Liver (tissue), 9 donors: Measurements from ENCODE around the gene LYST. TPM values are rescaled to one million over a fixed set of nuclear protein-coding genes. Genes with fewer than 3 reads are reported as not detected.

Experiments
- DNase-seq: peaks from one replicate; pipeline ENCODE4 v3.0.0-alpha.2; 2017; ENCODE audit warnings: low spot score
- H3K27ac ChIP-seq, 2 donors: one replicate each; pipeline ENCODE4 v1.7.0; 2013; ENCODE audit warnings: inconsistent platforms in 2 of 2, low read length in 2 of 2, control low read depth in 1 of 2, low read depth in 1 of 2, mild to moderate bottlenecking in 1 of 2
- H3K27me3 ChIP-seq, 4 donors: one replicate each; pipeline versions ENCODE4 v1.6.1 to v1.7.0; 2013; ENCODE audit warnings: low read length in 3 of 4, inconsistent platforms in 1 of 4, mild to moderate bottlenecking in 1 of 4, moderate library complexity in 1 of 4; ENCODE audit not compliant: control insufficient read depth in 4 of 4, insufficient read depth in 4 of 4
- H3K36me3 ChIP-seq, 4 donors: one replicate each; pipeline versions ENCODE4 v1.6.1 to v1.7.0; 2013; ENCODE audit warnings: low read length in 3 of 4, mild to moderate bottlenecking in 3 of 4, low read depth in 1 of 4, moderate library complexity in 1 of 4; ENCODE audit not compliant: control insufficient read depth in 4 of 4, insufficient read depth in 3 of 4
- H3K4me1 ChIP-seq, 4 donors: one replicate each; pipeline versions ENCODE4 v1.6.1 to v1.7.0; 2013; ENCODE audit warnings: low read length in 3 of 4, mild to moderate bottlenecking in 3 of 4, moderate library complexity in 1 of 4; ENCODE audit not compliant: control insufficient read depth in 4 of 4, insufficient read depth in 4 of 4
- H3K4me3 ChIP-seq, 3 donors: one replicate each; pipeline versions ENCODE4 v1.6.1 to v1.7.0; 2013; ENCODE audit warnings: low read length in 3 of 3, control low read depth in 1 of 3, low read depth in 1 of 3, mild to moderate bottlenecking in 1 of 3
- H3K9ac ChIP-seq, 2 donors: one replicate each; pipeline ENCODE4 v1.7.0; 2013; ENCODE audit warnings: low read length in 2 of 2, mild to moderate bottlenecking in 2 of 2, moderate library complexity in 2 of 2, control low read depth in 1 of 2, low read depth in 1 of 2
- H3K9me3 ChIP-seq, 4 donors: one replicate each; pipeline versions ENCODE4 v1.6.1 to v1.7.0; 2013; ENCODE audit warnings: low read length in 3 of 4; ENCODE audit not compliant: control insufficient read depth in 4 of 4
- ATF3 ChIP-seq: IDR thresholded peaks from 2 replicates; pipeline ENCODE4 v1.6.1; 2016; ENCODE audit warnings: antibody characterized with exemption
- CTCF ChIP-seq: fragments of 150-350 bp; IDR thresholded peaks from 2 replicates; pipeline ENCODE4 v1.5.1; 2017; ENCODE audit warnings: improper control_type of control experiment, low read depth, low read length; ENCODE audit not compliant: missing input control
- EGR1 ChIP-seq, 2 donors: IDR thresholded peaks; 2 replicates each; pipeline ENCODE4 v1.6.1; 2016 to 2018; ENCODE audit warnings: antibody characterized with exemption in 2 of 2, low read depth in 2 of 2
- FOXA1 ChIP-seq: IDR thresholded peaks from 2 replicates; pipeline ENCODE4 v1.6.1; 2016; ENCODE audit warnings: antibody characterized with exemption
- FOXA2 ChIP-seq: IDR thresholded peaks from 2 replicates; pipeline ENCODE4 v1.6.1; 2016; ENCODE audit warnings: antibody characterized with exemption
- GABPA ChIP-seq, 2 donors: IDR thresholded peaks in 1 of 2; conservative IDR thresholded peaks in 1 of 2; 2 replicates each; pipeline ENCODE4 v1.6.1; 2016; ENCODE audit warnings: antibody characterized with exemption in 2 of 2, mild to moderate bottlenecking in 1 of 2, moderate library complexity in 1 of 2
- HNF4A ChIP-seq, 2 donors: conservative IDR thresholded peaks; 2 replicates each; pipeline ENCODE4 v1.6.1; 2016; ENCODE audit warnings: antibody characterized with exemption in 2 of 2, mild to moderate bottlenecking in 2 of 2
- HNF4G ChIP-seq: IDR thresholded peaks from 2 replicates; pipeline ENCODE4 v1.6.1; 2016; ENCODE audit warnings: antibody characterized with exemption
- JUND ChIP-seq, 2 donors: IDR thresholded peaks; 2 replicates each; pipeline ENCODE4 v1.6.1; 2016; ENCODE audit warnings: antibody characterized with exemption in 2 of 2
- MAX ChIP-seq: IDR thresholded peaks from 2 replicates; pipeline ENCODE4 v1.6.1; 2016; ENCODE audit warnings: antibody characterized with exemption
- NR2F2 ChIP-seq: IDR thresholded peaks from 2 replicates; pipeline ENCODE4 v1.6.1; 2016; ENCODE audit warnings: antibody characterized with exemption
- RAD21 ChIP-seq, 2 donors: IDR thresholded peaks; 2 replicates each; pipeline ENCODE4 v1.6.1; 2016; ENCODE audit warnings: antibody characterized with exemption in 2 of 2, mild to moderate bottlenecking in 2 of 2
- REST ChIP-seq: IDR thresholded peaks from 2 replicates; pipeline ENCODE4 v1.6.1; 2016; ENCODE audit warnings: antibody characterized with exemption, mild to moderate bottlenecking
- RXRA ChIP-seq, 2 donors: IDR thresholded peaks; 2 replicates each; pipeline ENCODE4 v1.6.1; 2017 to 2018; ENCODE audit warnings: antibody characterized with exemption in 2 of 2, mild to moderate bottlenecking in 1 of 2
- SP1 ChIP-seq: IDR thresholded peaks from 2 replicates; pipeline ENCODE4 v1.6.1; 2018; ENCODE audit warnings: antibody characterized with exemption, mild to moderate bottlenecking
- TAF1 ChIP-seq: conservative IDR thresholded peaks from 2 replicates; pipeline ENCODE4 v1.6.1; 2016; ENCODE audit warnings: antibody characterized with exemption, mild to moderate bottlenecking
- YY1 ChIP-seq: IDR thresholded peaks from 2 replicates; pipeline ENCODE4 v1.6.1; 2016; ENCODE audit warnings: antibody characterized with exemption, mild to moderate bottlenecking
- ZBTB33 ChIP-seq: IDR thresholded peaks from 2 replicates; pipeline ENCODE4 v1.6.1; 2016; ENCODE audit warnings: antibody characterized with exemption
- WGBS: extraction: QIAGEN DNeasy Blood & Tissue Kit; methylation state at CpG from one replicate; pipeline ENCODE4 v1.1.7; 2013; 5-methylcytosine and 5-hydroxymethylcytosine counted together
- polyA plus RNA-seq, 2 donors: library from polyadenylated mRNA; stranded (reverse) in 1 of 2; unstranded in 1 of 2; fragments of 200-250 nt in 1 of 2; fragments of >200 nt in 1 of 2; fragmentation: Nextera tagmentation in 1 of 2; extraction: Ambion mirVana in 1 of 2; gene quantifications; one replicate each; pipeline versions ENCODE4 v1.2.1 to v1.2.3, GENCODE V29; 2013 to 2015
- total RNA-seq, 2 donors: library from RNA; depleted of rRNA; stranded (reverse); fragments of >200 nt; gene quantifications; one replicate each; pipeline ENCODE4 v1.2.3, GENCODE V29; 2014
- donor health status: healthy.
- donor health status: healthy.
- donor health status: healthy.
- donor health status: healthy.
- donor health status: healthy.

The LYST gene
- total and polyA plus RNA-seq, 4 donors, result 3.4 to 45.9 (median 14.2) TPM

GRCh38 chr1:235746245-235746644 is 120.5 kb downstream of the LYST start:
- Histone ChIP-seq H3K36me3 (peaks cover 0 to 30% (median 21%) of the 10 kb centered on the region in 4 donors), H3K27me3 (no peaks in the 10 kb centered on the region), H3K9me3 (no peaks in the 10 kb centered on the region), H3K9ac (no peak overlapping the region), H3K4me3 (no peak overlapping the region), H3K4me1 (peaks cover 0 to 1% (median 0%) of the 10 kb centered on the region in 4 donors), H3K27ac (no peak overlapping the region)
- no peak for DNase-seq
- no peak for TF ChIP-seq TAF1
- no peak for TF ChIP-seq ATF3
- TF ChIP-seq NR2F2, result no peak
- TF ChIP-seq RXRA (IDR thresholded peaks at IDR 0.05), result no peak
- no peak for TF ChIP-seq GABPA (IDR thresholded peaks at IDR 0.05 in 1 of 2, conservative IDR thresholded peaks at IDR 0.05 in 1 of 2)
- no peak for TF ChIP-seq HNF4G
- TF ChIP-seq ZBTB33, result no peak
- TF ChIP-seq MAX, result no peak
- no peak for TF ChIP-seq RAD21 (IDR thresholded peaks at IDR 0.05)
- TF ChIP-seq JUND (IDR thresholded peaks at IDR 0.05), result no peak
- no peak for TF ChIP-seq SP1
- no peak for TF ChIP-seq FOXA1
- no peak for TF ChIP-seq REST
- no peak for TF ChIP-seq CTCF
- TF ChIP-seq HNF4A (conservative IDR thresholded peaks at IDR 0.05), result no peak
- no peak for TF ChIP-seq FOXA2
- no peak for TF ChIP-seq YY1
- no peak for TF ChIP-seq EGR1 (IDR thresholded peaks at IDR 0.05; ENCODE audit: low read depth in 2 of 2)
- WGBS, result 94% methylated on average over 6 of the region's 6 CpGs
